ENCODE data around the gene CATSPER4.

CATSPER4 gene

GRCh38 chr1:26171084-26172072 lies 19.0 kb upstream of the CATSPER4 start, which contains the start of gene ZNF593OS:
Gene ZNF593OS (minus strand): TSS chr1:26171832. CDS start chr1:26171661, 171 bp downstream.
- DNase-seq (ENCODE audit: low spot score in 2 of 2) (no peak), ATAC-seq (ENCODE audit: low read depth) (no peak)
- Mint-ChIP-seq H3K9me3 (no peaks in the 10 kb centered on the region), H3K27ac (no peak within 1 kb of the TSS), H3K4me3 (peak within 1 kb of the TSS; percentile 95), H3K4me1 (peaks cover 11% of the 10 kb centered on the region), H3K27me3 (no peaks in the 10 kb centered on the region), H3K36me3 (no peaks in the 10 kb centered on the region)

GRCh38 chr1:26175346-26175745 lies 15.1 kb upstream of the CATSPER4 start:
- no peak for ATAC-seq (ENCODE audit: low read depth)
- Mint-ChIP-seq H3K4me3 (no peak overlapping the region), H3K4me1 (peaks cover 7% of the 10 kb centered on the region), H3K36me3 (no peaks in the 10 kb centered on the region), H3K27me3 (no peaks in the 10 kb centered on the region), H3K9me3 (no peaks in the 10 kb centered on the region), H3K27ac (no peak overlapping the region)
- DNase-seq (ENCODE audit: low spot score in 2 of 2), result no peak

GRCh38 chr1:26177182-26177684 lies 13.2 kb upstream of the CATSPER4 start, which contains the start of gene CNKSR1:
Gene CNKSR1 (plus strand): TSS chr1:26177491. CDS start chr1:26177548, 57 bp downstream.
- Mint-ChIP-seq H3K9me3 (no peaks in the 10 kb centered on the region), H3K36me3 (no peaks in the 10 kb centered on the region), H3K27ac (no peak within 1 kb of the TSS), H3K4me3 (no peak within 1 kb of the TSS), H3K4me1 (no peaks in the 10 kb centered on the region), H3K27me3 (no peaks in the 10 kb centered on the region)
- no peak for ATAC-seq (ENCODE audit: low read depth)
- no peak for DNase-seq (ENCODE audit: low spot score in 2 of 2)

GRCh38 chr1:26180010-26180506 lies 10.3 kb upstream of the CATSPER4 start:
- DNase-seq (ENCODE audit: low spot score in 2 of 2), result no peak
- no peaks in the 10 kb centered on the region for H3K36me3 Mint-ChIP-seq
- H3K9me3 Mint-ChIP-seq, result no peaks in the 10 kb centered on the region
- no peak overlapping the region for H3K27ac Mint-ChIP-seq
- no peak for ATAC-seq (ENCODE audit: low read depth)
- no peaks in the 10 kb centered on the region for H3K27me3 Mint-ChIP-seq
- no peaks in the 10 kb centered on the region for H3K4me1 Mint-ChIP-seq
- H3K4me3 Mint-ChIP-seq, result no peak overlapping the region

- Mint-ChIP-seq H3K4me1 (no peaks in the 10 kb centered on the region), H3K27ac (no peak overlapping the region), H3K4me3 (no peak overlapping the region), H3K9me3 (no peaks in the 10 kb centered on the region), H3K36me3 (no peaks in the 10 kb centered on the region), H3K27me3 (no peaks in the 10 kb centered on the region)
- DNase-seq (ENCODE audit: low spot score in 2 of 2), result no peak
- ATAC-seq (ENCODE audit: low read depth), result no peak
Measured at GRCh38 chr1:26181586-26182382, 8.6 kb upstream of the CATSPER4 start.

- no peaks in the 10 kb centered on the region for H3K9me3 Mint-ChIP-seq
Measured at GRCh38 chr1:26182383-26182696, 8.1 kb upstream of the CATSPER4 start.

GRCh38 chr1:26184086-26184485 lies 6.3 kb upstream of the CATSPER4 start:
- Mint-ChIP-seq H3K4me1 (no peaks in the 10 kb centered on the region), H3K9me3 (no peaks in the 10 kb centered on the region), H3K27me3 (no peaks in the 10 kb centered on the region), H3K4me3 (no peak overlapping the region), H3K27ac (no peak overlapping the region), H3K36me3 (no peaks in the 10 kb centered on the region)
- ATAC-seq (ENCODE audit: low read depth), result no peak
- no peak for DNase-seq (ENCODE audit: low spot score in 2 of 2)

More at GRCh38 chr1:26182383-26182696, 8.1 kb upstream of the CATSPER4 start:
- no peak overlapping the region for H3K4me3 Mint-ChIP-seq
- DNase-seq (ENCODE audit: low spot score in 2 of 2) (no peak), ATAC-seq (ENCODE audit: low read depth) (no peak)
- no peaks in the 10 kb centered on the region for H3K4me1 Mint-ChIP-seq
- no peaks in the 10 kb centered on the region for H3K36me3 Mint-ChIP-seq
- H3K27ac Mint-ChIP-seq, result no peak overlapping the region
- no peaks in the 10 kb centered on the region for H3K27me3 Mint-ChIP-seq

- Mint-ChIP-seq H3K36me3 (no peaks in the 10 kb centered on the region), H3K27ac (no peak overlapping the region), H3K27me3 (no peaks in the 10 kb centered on the region), H3K9me3 (no peaks in the 10 kb centered on the region), H3K4me1 (no peaks in the 10 kb centered on the region), H3K4me3 (no peak overlapping the region)
- no peak for ATAC-seq (ENCODE audit: low read depth)
- no peak for DNase-seq (ENCODE audit: low spot score in 2 of 2)
Measured at GRCh38 chr1:26184883-26185282, 5.5 kb upstream of the CATSPER4 start.

- ATAC-seq (ENCODE audit: low read depth) (no peak), DNase-seq (ENCODE audit: low spot score in 2 of 2) (no peak)
- no peak overlapping the region for H3K27ac Mint-ChIP-seq
- peaks cover 2% of the 10 kb centered on the region for H3K27me3 Mint-ChIP-seq
- no peak overlapping the region for H3K4me3 Mint-ChIP-seq
- H3K9me3 Mint-ChIP-seq, result no peaks in the 10 kb centered on the region
- no peaks in the 10 kb centered on the region for H3K4me1 Mint-ChIP-seq
- no peaks in the 10 kb centered on the region for H3K36me3 Mint-ChIP-seq
Measured at GRCh38 chr1:26187882-26188281, 2.5 kb upstream of the CATSPER4 start.

GRCh38 chr1:26188477-26188876 lies 1.9 kb upstream of the CATSPER4 start:
- no peak overlapping the region for H3K27ac Mint-ChIP-seq
- no peak overlapping the region for H3K4me3 Mint-ChIP-seq
- H3K4me1 Mint-ChIP-seq, result no peaks in the 10 kb centered on the region
- DNase-seq (ENCODE audit: low spot score in 2 of 2) (no peak), ATAC-seq (ENCODE audit: low read depth) (no peak)
- no peaks in the 10 kb centered on the region for H3K36me3 Mint-ChIP-seq
- peaks cover 2% of the 10 kb centered on the region for H3K27me3 Mint-ChIP-seq
- H3K9me3 Mint-ChIP-seq, result no peaks in the 10 kb centered on the region

GRCh38 chr1:26189331-26189730 lies 1.1 kb upstream of the CATSPER4 start:
- no peaks in the 10 kb centered on the region for H3K4me1 Mint-ChIP-seq
- H3K4me3 Mint-ChIP-seq, result no peak overlapping the region
- peaks cover 4% of the 10 kb centered on the region for H3K27me3 Mint-ChIP-seq
- no peaks in the 10 kb centered on the region for H3K9me3 Mint-ChIP-seq
- no peaks in the 10 kb centered on the region for H3K36me3 Mint-ChIP-seq
- DNase-seq (ENCODE audit: low spot score in 2 of 2), result no peak
- H3K27ac Mint-ChIP-seq, result no peak overlapping the region
- no peak for ATAC-seq (ENCODE audit: low read depth)

- Mint-ChIP-seq H3K36me3 (no peaks in the 10 kb centered on the region), H3K9me3 (no peaks in the 10 kb centered on the region), H3K27me3 (peaks cover 4% of the 10 kb centered on the region), H3K4me3 (no peak overlapping the region), H3K4me1 (no peaks in the 10 kb centered on the region), H3K27ac (no peak overlapping the region)
- DNase-seq (ENCODE audit: low spot score in 2 of 2) (no peak), ATAC-seq (ENCODE audit: low read depth) (no peak)
Measured at GRCh38 chr1:26189751-26190275, 589 bp upstream of the CATSPER4 start.

- no peak for ATAC-seq (ENCODE audit: low read depth)
- no peak overlapping the region for H3K27ac Mint-ChIP-seq
Measured at GRCh38 chr1:26191739-26192138, 1.3 kb downstream of the CATSPER4 start.

GRCh38 chr1:26195805-26196204 lies 5.4 kb downstream of the CATSPER4 start:
- H3K4me1 Mint-ChIP-seq, result no peaks in the 10 kb centered on the region
- no peak overlapping the region for H3K4me3 Mint-ChIP-seq
- H3K36me3 Mint-ChIP-seq, result no peaks in the 10 kb centered on the region
- ATAC-seq (ENCODE audit: low read depth) (no peak), DNase-seq (ENCODE audit: low spot score in 2 of 2) (no peak)
- no peak overlapping the region for H3K27ac Mint-ChIP-seq
- no peaks in the 10 kb centered on the region for H3K9me3 Mint-ChIP-seq
- peaks cover 10% of the 10 kb centered on the region for H3K27me3 Mint-ChIP-seq

More at GRCh38 chr1:26191739-26192138, 1.3 kb downstream of the CATSPER4 start:
- H3K36me3 Mint-ChIP-seq, result no peaks in the 10 kb centered on the region
- peaks cover 4% of the 10 kb centered on the region for H3K27me3 Mint-ChIP-seq
- no peak for DNase-seq (ENCODE audit: low spot score in 2 of 2)
- H3K9me3 Mint-ChIP-seq, result no peaks in the 10 kb centered on the region
- no peak overlapping the region for H3K4me3 Mint-ChIP-seq
- no peaks in the 10 kb centered on the region for H3K4me1 Mint-ChIP-seq

Data from memory B cell (primary cell).